ENCODE data around the gene EFCAB8. TPM values are rescaled to one million over a fixed set of nuclear protein-coding genes. Genes with fewer than 3 reads are reported as not detected.
A peak's percentile ranks its signal among the peaks of the same experiment; 100 is the strongest.

Gene EFCAB8
- total RNA-seq, 1 donor from 2014 or later = not detected

- no peak overlapping the region for H3K27ac ChIP-seq
- intact Hi-C loops (cut with DNase I) = no loop called here
- H3K4me3 ChIP-seq = no peak overlapping the region
- H3K9me3 ChIP-seq = no peaks in the 10 kb centered on the region
- H3K36me3 ChIP-seq = no peaks in the 10 kb centered on the region
- TF ChIP-seq, protein P1, sequence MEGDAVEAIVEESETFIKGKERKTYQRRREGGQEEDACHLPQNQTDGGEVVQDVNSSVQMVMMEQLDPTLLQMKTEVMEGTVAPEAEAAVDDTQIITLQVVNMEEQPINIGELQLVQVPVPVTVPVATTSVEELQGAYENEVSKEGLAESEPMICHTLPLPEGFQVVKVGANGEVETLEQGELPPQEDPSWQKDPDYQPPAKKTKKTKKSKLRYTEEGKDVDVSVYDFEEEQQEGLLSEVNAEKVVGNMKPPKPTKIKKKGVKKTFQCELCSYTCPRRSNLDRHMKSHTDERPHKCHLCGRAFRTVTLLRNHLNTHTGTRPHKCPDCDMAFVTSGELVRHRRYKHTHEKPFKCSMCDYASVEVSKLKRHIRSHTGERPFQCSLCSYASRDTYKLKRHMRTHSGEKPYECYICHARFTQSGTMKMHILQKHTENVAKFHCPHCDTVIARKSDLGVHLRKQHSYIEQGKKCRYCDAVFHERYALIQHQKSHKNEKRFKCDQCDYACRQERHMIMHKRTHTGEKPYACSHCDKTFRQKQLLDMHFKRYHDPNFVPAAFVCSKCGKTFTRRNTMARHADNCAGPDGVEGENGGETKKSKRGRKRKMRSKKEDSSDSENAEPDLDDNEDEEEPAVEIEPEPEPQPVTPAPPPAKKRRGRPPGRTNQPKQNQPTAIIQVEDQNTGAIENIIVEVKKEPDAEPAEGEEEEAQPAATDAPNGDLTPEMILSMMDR (IDR thresholded peaks at IDR 0.05) = no peak
- no peaks in the 10 kb centered on the region for H3K4me1 ChIP-seq
- no peaks in the 10 kb centered on the region for H3K27me3 ChIP-seq
- DNase-seq (ENCODE audit: low spot score in 2 of 2) = peak in 1 of 2 donors; percentile 53
Observed at GRCh38 chr20:32967961-32968457, 109.3 kb downstream of the EFCAB8 start.

DNA sequence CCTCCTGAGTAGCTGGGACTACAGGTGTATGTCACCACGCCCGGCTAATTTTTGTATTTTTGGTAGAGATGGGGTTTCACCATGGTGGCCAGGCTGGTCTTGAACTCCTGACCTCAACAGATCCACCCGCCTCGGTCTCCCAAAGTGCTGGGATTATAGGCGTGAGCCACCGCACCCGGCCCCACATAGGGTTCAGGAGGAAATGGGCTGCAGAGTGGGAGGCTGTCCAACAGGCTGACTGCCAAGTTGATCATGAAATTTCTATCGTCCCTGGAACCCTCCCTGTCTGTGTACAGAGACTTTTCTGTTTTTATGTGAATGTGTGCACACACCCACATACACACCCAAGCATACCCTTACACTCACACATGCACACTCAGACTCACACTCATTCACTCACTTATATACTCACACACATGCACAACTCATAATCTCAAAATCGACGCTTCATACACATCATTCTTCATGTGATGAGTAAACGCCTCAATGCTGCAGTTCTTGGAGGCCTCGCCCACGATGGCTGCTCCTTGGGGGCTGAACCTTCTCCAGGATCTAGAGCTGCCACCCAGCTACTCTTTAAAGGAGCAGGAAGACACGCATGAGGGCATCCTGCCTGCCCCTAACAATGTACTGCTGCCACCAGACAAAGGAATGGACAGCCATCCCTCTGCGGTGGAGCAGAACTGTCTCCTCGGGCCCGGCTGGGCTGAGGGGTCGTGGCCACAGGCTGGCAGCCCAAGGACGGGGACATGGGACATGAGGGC is 109.9 kb downstream of the EFCAB8 start:
- Histone ChIP-seq H3K9me3 (no peaks in the 10 kb centered on the region), H3K4me3 (no peak overlapping the region), H3K36me3 (no peaks in the 10 kb centered on the region), H3K27me3 (no peaks in the 10 kb centered on the region), H3K4me1 (no peaks in the 10 kb centered on the region), H3K27ac (no peak overlapping the region)
- intact Hi-C loops (cut with DNase I) = no loop called here
- DNase-seq (ENCODE audit: low spot score in 2 of 2) = peak in 1 of 2 donors; percentile 54
- TF ChIP-seq, protein P1 (IDR thresholded peaks at IDR 0.05) = no peak

GRCh38 chr20:32969356-32970114 is 110.8 kb downstream of the EFCAB8 start:
- Histone ChIP-seq H3K27me3 (no peaks in the 10 kb centered on the region), H3K4me3 (no peak overlapping the region), H3K36me3 (no peaks in the 10 kb centered on the region), H3K9me3 (no peaks in the 10 kb centered on the region), H3K4me1 (no peaks in the 10 kb centered on the region), H3K27ac (no peak overlapping the region)
- TF ChIP-seq, protein P1 (IDR thresholded peaks at IDR 0.05) = no peak
- intact Hi-C loops (cut with DNase I) = no loop called here
- DNase-seq (ENCODE audit: low spot score in 2 of 2) = peak in 1 of 2 donors; percentile 60

GRCh38 chr20:32970115-32970972 is 111.6 kb downstream of the EFCAB8 start:
- DNase-seq (ENCODE audit: low spot score in 2 of 2) = peak in 1 of 2 donors; percentile 43
- TF ChIP-seq, protein P1 (IDR thresholded peaks at IDR 0.05) = no peak

GRCh38 chr20:32970973-32971300 is 112.2 kb downstream of the EFCAB8 start:
- intact Hi-C loops (cut with DNase I) = no loop called here
- Histone ChIP-seq H3K27ac (no peak overlapping the region), H3K4me3 (no peak overlapping the region), H3K9me3 (no peaks in the 10 kb centered on the region), H3K4me1 (no peaks in the 10 kb centered on the region), H3K27me3 (no peaks in the 10 kb centered on the region), H3K36me3 (no peaks in the 10 kb centered on the region)
- DNase-seq (ENCODE audit: low spot score in 2 of 2) = no peak
- TF ChIP-seq, protein P1 (IDR thresholded peaks at IDR 0.05) = no peak

More at GRCh38 chr20:32970115-32970972, 111.6 kb downstream of the EFCAB8 start:
- Histone ChIP-seq H3K9me3 (no peaks in the 10 kb centered on the region), H3K4me3 (no peak overlapping the region), H3K4me1 (no peaks in the 10 kb centered on the region), H3K36me3 (no peaks in the 10 kb centered on the region), H3K27ac (no peak overlapping the region), H3K27me3 (no peaks in the 10 kb centered on the region)
- intact Hi-C loops (cut with DNase I) = no loop called here
